H1 (cell line): Measurements from ENCODE around the gene EFHD1. TPM values are rescaled to one million over a fixed set of nuclear protein-coding genes. Genes with fewer than 3 reads are reported as not detected.

Source experiments
- CTCF ChIA-PET: fragments of 300-600 bp; sonication (Branson Sonifier 250); formaldehyde crosslinking; loops from one replicate; lab custom pipeline; 2021; ENCODE audit not compliant: partially characterized antibody; lab: Charles Lee
- POLR2A ChIA-PET: fragments of 300-600 bp; sonication (Branson Sonifier 250); formaldehyde crosslinking; loops from one replicate; lab custom pipeline; 2021; ENCODE audit warnings: inconsistent platforms; ENCODE audit not compliant: partially characterized antibody; lab: Charles Lee
- DNase-seq, 2 experiments: peaks; one replicate each; pipeline versions ENCODE4 v3.0.0 to v3.0.0-alpha.2; 2010 to 2022; ENCODE audit warnings: low spot score in 2 of 2, low read depth in 1 of 2, mixed read lengths in 1 of 2
- FAIRE-seq: peaks from 2 replicates; lab custom pipeline; 2011; peaks lifted over from hg19 to GRCh38; lab: Jason Lieb, UNC
- H2AFZ ChIP-seq: 2 replicates; pipeline ENCODE4 v1.8.1; 2012; ENCODE audit warnings: low read length, inconsistent platforms
- H2AK5ac ChIP-seq: 2 replicates; pipeline ENCODE4 v1.6.1; 2013; ENCODE audit warnings: low read depth, low read length
- H2BK120ac ChIP-seq: replicated peaks from 2 replicates; pipeline ENCODE3; 2013; ENCODE audit warnings: low read depth, low read length, inconsistent platforms
- H2BK12ac ChIP-seq: 2 replicates; pipeline ENCODE4 v1.6.1; 2013; ENCODE audit warnings: low read depth, low read length
- H2BK15ac ChIP-seq: 2 replicates; pipeline ENCODE4 v1.6.1; 2013; ENCODE audit warnings: low read length
- H2BK20ac ChIP-seq: 2 replicates; pipeline ENCODE4 v1.6.1; 2013; ENCODE audit warnings: low read length
- H2BK5ac ChIP-seq: 2 replicates; pipeline ENCODE4 v1.6.1; 2013; ENCODE audit warnings: low read depth, low read length
- H3K14ac ChIP-seq: 2 replicates; pipeline ENCODE4 v1.6.1; 2013; ENCODE audit warnings: inconsistent platforms; ENCODE audit not compliant: insufficient read length
- H3K18ac ChIP-seq: 2 replicates; pipeline ENCODE4 v1.6.1; 2013; ENCODE audit warnings: low read length; ENCODE audit errors: extremely low read depth
- H3K23ac ChIP-seq: 2 replicates; pipeline ENCODE4 v1.6.1; 2013; ENCODE audit warnings: inconsistent platforms; ENCODE audit not compliant: insufficient read length
- H3K23me2 ChIP-seq: 2 replicates; pipeline ENCODE4 v1.6.1; 2013; ENCODE audit warnings: low read depth, low read length
- H3K27ac ChIP-seq: 2 replicates; pipeline ENCODE4 v1.6.1; 2011; ENCODE audit warnings: low read depth, low read length, inconsistent platforms
- H3K27me3 ChIP-seq, 4 experiments: replicated peaks in 1 of 4; 1 replicate in 1 of 4; 2 replicates in 3 of 4; pipeline versions ENCODE4 v1.6.1 to v1.8.1; 2011 to 2013; ENCODE audit warnings: low read length in 3 of 4, mild to moderate bottlenecking in 3 of 4, inconsistent platforms in 2 of 4, mixed read lengths in 2 of 4, moderate library complexity in 1 of 4; ENCODE audit not compliant: control insufficient read depth in 3 of 4, insufficient read depth in 3 of 4; ENCODE audit errors: extremely low read depth in 1 of 4
- H3K36me3 ChIP-seq, 4 experiments: 2 replicates each; pipeline versions ENCODE4 v1.6.1 to v1.8.1; 2011 to 2013; ENCODE audit warnings: mild to moderate bottlenecking in 4 of 4, low read length in 3 of 4, moderate library complexity in 2 of 4, control low read depth in 1 of 4, inconsistent platforms in 1 of 4; ENCODE audit not compliant: insufficient read depth in 4 of 4, control insufficient read depth in 2 of 4
- H3K4ac ChIP-seq: replicated peaks from 2 replicates; pipeline ENCODE3; 2013; ENCODE audit warnings: low read length, low read depth, mixed read lengths, inconsistent platforms; ENCODE audit not compliant: insufficient read length
- H3K4me1 ChIP-seq, 4 experiments: replicated peaks in 1 of 4; 1 replicate in 1 of 4; 2 replicates in 3 of 4; pipeline versions ENCODE4 v1.6.1 to v1.8.1; 2011 to 2013; ENCODE audit warnings: low read length in 3 of 4, inconsistent platforms in 2 of 4, mixed read lengths in 1 of 4; ENCODE audit not compliant: insufficient read depth in 4 of 4, control insufficient read depth in 3 of 4
- H3K4me2 ChIP-seq, 2 experiments: 2 replicates each; pipeline versions ENCODE4 v1.6.1 to v1.8.1; 2011 to 2013; ENCODE audit warnings: low read depth in 2 of 2, low read length in 2 of 2, control low read depth in 1 of 2, inconsistent platforms in 1 of 2, mild to moderate bottlenecking in 1 of 2; ENCODE audit not compliant: insufficient read depth in 1 of 2
- H3K4me3 ChIP-seq, 4 experiments: fragments of 200-600, 300-600 bp in 1 of 4; sonication (generic), shearing (Covaris generic), sonication (Bioruptor Twin) in 1 of 4; 2 replicates each; pipeline versions ENCODE4 v1.5.1 to v1.8.1; 2011 to 2016; ENCODE audit warnings: low read length in 4 of 4, low read depth in 3 of 4, control low read depth in 2 of 4, inconsistent platforms in 2 of 4, mild to moderate bottlenecking in 2 of 4, mixed read lengths in 1 of 4, moderate library complexity in 1 of 4; ENCODE audit not compliant: insufficient read depth in 2 of 4; ENCODE audit errors: extremely low read depth in 1 of 4
- H3K56ac ChIP-seq: replicated peaks from 2 replicates; pipeline ENCODE3; 2013; ENCODE audit warnings: low read depth, mild to moderate bottlenecking, mixed read lengths, low read length, inconsistent platforms; ENCODE audit not compliant: insufficient read length
- H3K79me1 ChIP-seq: 2 replicates; pipeline ENCODE4 v1.6.1; 2013; ENCODE audit warnings: low read depth, low read length, control low read depth
- H3K79me2 ChIP-seq, 2 experiments: 2 replicates each; pipeline versions ENCODE4 v1.6.1 to v1.8.1; 2012 to 2013; ENCODE audit warnings: low read length in 2 of 2, mild to moderate bottlenecking in 2 of 2, inconsistent platforms in 1 of 2; ENCODE audit not compliant: insufficient read depth in 2 of 2, control insufficient read depth in 1 of 2
- H3K9ac ChIP-seq, 4 experiments: replicated peaks in 1 of 4; 1 replicate in 1 of 4; 2 replicates in 3 of 4; pipeline versions ENCODE4 v1.6.1 to v1.8.1; 2011 to 2013; ENCODE audit warnings: low read depth in 3 of 4, low read length in 3 of 4, control low read depth in 2 of 4, mild to moderate bottlenecking in 2 of 4, moderate library complexity in 2 of 4, inconsistent platforms in 1 of 4; ENCODE audit errors: extremely low read depth in 1 of 4
- H3K9me3 ChIP-seq, 2 experiments: 2 replicates each; pipeline versions ENCODE4 v1.6.1 to v1.8.1; 2012 to 2013; ENCODE audit warnings: mild to moderate bottlenecking in 2 of 2, moderate library complexity in 2 of 2, control low read depth in 1 of 2, inconsistent platforms in 1 of 2, low read depth in 1 of 2, low read length in 1 of 2, mixed read lengths in 1 of 2; ENCODE audit not compliant: insufficient read depth in 2 of 2
- H4K20me1 ChIP-seq, 2 experiments: replicated peaks in 1 of 2; 2 replicates each; pipeline versions ENCODE3 to v1.8.1; 2011 to 2013; ENCODE audit warnings: inconsistent platforms in 2 of 2, low read length in 2 of 2, mild to moderate bottlenecking in 1 of 2; ENCODE audit not compliant: insufficient read depth in 2 of 2, control insufficient read depth in 1 of 2
- H4K5ac ChIP-seq: 2 replicates; pipeline ENCODE4 v1.6.1; 2013; ENCODE audit warnings: low read length, low read depth, mixed read lengths, inconsistent platforms; ENCODE audit not compliant: insufficient read length
- H4K8ac ChIP-seq: 2 replicates; pipeline ENCODE4 v1.8.0; 2013; ENCODE audit warnings: mild to moderate bottlenecking, moderate library complexity, low read length, inconsistent platforms; ENCODE audit not compliant: insufficient read depth; ENCODE audit errors: extremely low read depth
- H4K91ac ChIP-seq: replicated peaks from 2 replicates; pipeline ENCODE3; 2013; ENCODE audit warnings: low read length, mixed read lengths, inconsistent platforms; ENCODE audit not compliant: insufficient read length
- BACH1 ChIP-seq: IDR thresholded peaks from 2 replicates; pipeline ENCODE4 v1.6.1; 2012; ENCODE audit warnings: low read length, improper control_type of control experiment
- CHD2 ChIP-seq: IDR thresholded peaks from 2 replicates; pipeline ENCODE4 v1.6.1; 2012; ENCODE audit warnings: low read length, improper control_type of control experiment
- EGR1 ChIP-seq: IDR thresholded peaks from 2 replicates; pipeline ENCODE4 v1.6.1; 2011; ENCODE audit warnings: low read depth, low read length, borderline replicate concordance
- EZH2 ChIP-seq: fragments of 200-600 bp; sonication (generic); IDR thresholded peaks from 2 replicates; pipeline ENCODE4 v1.7.1; 2012; ENCODE audit warnings: low read depth, mild to moderate bottlenecking, moderate library complexity, low read length, inconsistent platforms; ENCODE audit not compliant: severe bottlenecking
- JUND ChIP-seq: IDR thresholded peaks from 2 replicates; pipeline ENCODE4 v1.6.1; 2011; ENCODE audit warnings: mild to moderate bottlenecking, improper control_type of control experiment, low read length
- RNF2 ChIP-seq: fragments of 200-900, 300-1000 bp; sonication (generic); IDR thresholded peaks from 2 replicates; pipeline ENCODE4 v1.7.1; 2016; ENCODE audit warnings: borderline replicate concordance, low read depth, mild to moderate bottlenecking, antibody characterized with exemption, low read length; ENCODE audit not compliant: poor library complexity, severe bottlenecking; ENCODE audit errors: missing control alignments
- SIX5 ChIP-seq: IDR thresholded peaks from 2 replicates; pipeline ENCODE4 v1.6.1; 2011; ENCODE audit warnings: mild to moderate bottlenecking, low read depth, low read length
- SP1 ChIP-seq: IDR thresholded peaks from 2 replicates; pipeline ENCODE4 v1.6.1; 2011; ENCODE audit warnings: low read depth, low read length
- TAF1 ChIP-seq: IDR thresholded peaks from 2 replicates; pipeline ENCODE4 v1.6.1; 2011; ENCODE audit warnings: mild to moderate bottlenecking, low read depth, low read length
- WGBS, 2 experiments: shearing (Covaris generic) in 1 of 2; methylation state at CpG; one replicate each; pipeline versions ENCODE4 v1.1.6 to v1.1.7; 2013 to 2015; ENCODE audit warnings: low lambda C conversion rate in 2 of 2, mixed read lengths in 2 of 2, inconsistent platforms in 1 of 2, low coverage in 1 of 2, missing lambda C conversion rate in 1 of 2; ENCODE audit not compliant: insufficient replicate concordance in 2 of 2, insufficient coverage in 1 of 2, insufficient read length in 1 of 2; ENCODE audit errors: extremely low coverage in 1 of 2, missing lambda C conversion rate in 1 of 2; 5-methylcytosine and 5-hydroxymethylcytosine counted together
- polyA plus RNA-seq, 7 experiments: library from polyadenylated mRNA; depleted of rRNA in 3 of 7; stranded (reverse) in 5 of 7; unstranded in 2 of 7; fragments of >200 nt in 5 of 7; fragments of 200-250 nt in 2 of 7; gene quantifications; 1 replicate in 5 of 7; 2 replicates in 1 of 7; 4 replicates in 1 of 7; pipeline versions ENCODE4 v1.2.1 to v1.2.3, GENCODE V29; 2011 to 2013; ENCODE audit warnings: missing spikeins in 2 of 7, mixed read lengths in 2 of 7
- total RNA-seq: library from RNA; stranded (reverse); fragmentation: NEBNext Ultra II Directional; extraction: Animal tissue kit (Norgen Biotek cat#: 25700); gene quantifications from 2 replicates; pipeline ENCODE4 v1.2.1, GENCODE V29; 2021
- TF ChIP-seq, protein P1 (sequence below): IDR thresholded peaks from 2 replicates; pipeline ENCODE4 v1.6.1; 2012; ENCODE audit warnings: inconsistent platforms
- TF ChIP-seq, protein P2 (sequence below): IDR thresholded peaks from 2 replicates; pipeline ENCODE4 v1.6.1; 2011; ENCODE audit warnings: low read depth, mild to moderate bottlenecking, low read length; ENCODE audit not compliant: insufficient read depth

The EFHD1 gene
- total and polyA plus RNA-seq, 2 of the 8 experiments (the other 6 are each of a cell fraction or from before 2014, with no cell fraction given), result 3.4 to 4.5 TPM

DNA sequence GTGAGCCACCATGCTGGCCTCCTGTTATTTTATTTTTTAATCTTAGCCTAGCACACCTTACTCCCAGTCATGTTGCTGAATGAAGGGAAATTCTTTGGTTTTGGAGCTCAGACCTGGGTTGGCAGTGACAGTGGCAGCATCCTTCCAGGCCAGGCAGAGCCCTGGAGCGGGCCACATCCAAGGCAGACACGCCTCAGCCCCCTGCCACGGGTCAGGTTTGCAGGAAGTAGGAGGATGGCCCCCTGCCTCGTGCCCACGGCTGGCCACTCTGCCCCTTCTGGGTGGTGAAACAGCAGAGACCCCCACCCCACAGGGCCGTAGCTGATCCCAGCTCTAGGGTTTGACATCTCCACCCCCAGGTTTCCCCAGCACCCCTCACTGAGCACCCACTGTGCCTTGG is 11.7 kb downstream of the EFHD1 start:
- H3K27ac ChIP-seq, result no peak overlapping the region
- H2BK15ac ChIP-seq, result no peak overlapping the region
- no peak overlapping the region for H2BK20ac ChIP-seq
- H3K79me1 ChIP-seq, result no peaks in the 10 kb centered on the region
- DNase-seq, result no peak
- H4K20me1 ChIP-seq, result no peaks in the 10 kb centered on the region
- POLR2A ChIA-PET, result interaction anchor here (0.6 kb wide), 1 partner anchor 278 kb away, joined by 3 read pairs; no protein-coding TSS in a partner anchor
- FAIRE-seq, result no peak
- no peak overlapping the region for H3K4ac ChIP-seq
- no peak overlapping the region for H2BK120ac ChIP-seq
- H2AFZ ChIP-seq, result no peak overlapping the region
- H3K36me3 ChIP-seq, result no peaks in the 10 kb centered on the region
- no peak overlapping the region for H3K14ac ChIP-seq
- no peaks in the 10 kb centered on the region; a peak in 1 of 7 replicates for H3K27me3 ChIP-seq
- H3K79me2 ChIP-seq, result no peaks in the 10 kb centered on the region
- no peaks in the 10 kb centered on the region for H3K9me3 ChIP-seq
- no peaks in the 10 kb centered on the region for H3K4me1 ChIP-seq
- H3K23me2 ChIP-seq, result peaks cover 4% of the 10 kb centered on the region; the same call in 1 of the 2 replicates
- no peak overlapping the region for H2BK12ac ChIP-seq
- no peak overlapping the region for H3K18ac ChIP-seq
- 89% methylated on average over 6 of the region's 6 CpGs; no CpG with 5 or more reads in 1 of the 2 experiments for WGBS, 2 experiments
- no peak overlapping the region for H2BK5ac ChIP-seq
- no peak overlapping the region for H3K4me3 ChIP-seq
- TF ChIP-seq SP1, result no peak
- no peak for TF ChIP-seq EZH2
- no peak for TF ChIP-seq CHD2
- TF ChIP-seq, protein P1, sequence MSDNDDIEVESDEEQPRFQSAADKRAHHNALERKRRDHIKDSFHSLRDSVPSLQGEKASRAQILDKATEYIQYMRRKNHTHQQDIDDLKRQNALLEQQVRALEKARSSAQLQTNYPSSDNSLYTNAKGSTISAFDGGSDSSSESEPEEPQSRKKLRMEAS, result no peak
- no peak for TF ChIP-seq SIX5
- no peak for TF ChIP-seq EGR1
- TF ChIP-seq, protein P2, sequence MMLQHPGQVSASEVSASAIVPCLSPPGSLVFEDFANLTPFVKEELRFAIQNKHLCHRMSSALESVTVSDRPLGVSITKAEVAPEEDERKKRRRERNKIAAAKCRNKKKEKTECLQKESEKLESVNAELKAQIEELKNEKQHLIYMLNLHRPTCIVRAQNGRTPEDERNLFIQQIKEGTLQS, result no peak
- TF ChIP-seq TAF1, result no peak
- TF ChIP-seq BACH1, result no peak
- TF ChIP-seq RNF2, result no peak
- no peak for TF ChIP-seq JUND
- TF ChIP-seq, all 59 proteins: peak for 0
- Histone ChIP-seq H4K5ac (no peak overlapping the region), H2AK5ac (no peak overlapping the region), H3K56ac (no peak overlapping the region), H4K91ac (no peak overlapping the region), H3K4me2 (no peak overlapping the region), H3K23ac (no peak overlapping the region), H4K8ac (no peak overlapping the region), H3K9ac (no peak overlapping the region; a peak in 1 of 7 replicates)
- CTCF ChIA-PET, result interaction anchor here (2.0 kb wide), 1 partner anchor 34 kb away, joined by 6 read pairs; no protein-coding TSS in a partner anchor
